ACC112 (cell line): ENCODE results near the gene USH1G.

Experiments
- H2AFZ ChIP-seq: fragments of 200-600 bp; sonication (generic); one replicate; pipeline ENCODE4 v1.6.0; 2017; ENCODE audit warnings: antibody characterized with exemption, low read length; ENCODE audit not compliant: unreplicated experiment
- H3K27ac ChIP-seq: fragments of 200-600 bp; sonication (generic); 2 replicates; pipeline ENCODE4 v1.5.1; 2014; ENCODE audit warnings: low read depth, mild to moderate bottlenecking, antibody characterized with exemption, low read length, moderate library complexity
- H3K27me3 ChIP-seq: fragments of 200-600 bp; sonication (generic); 2 replicates; pipeline ENCODE4 v1.6.1; 2014; ENCODE audit warnings: mild to moderate bottlenecking, antibody characterized with exemption, low read length, moderate library complexity, mixed read lengths; ENCODE audit not compliant: insufficient read depth
- H3K36me3 ChIP-seq: fragments of 200-600 bp; sonication (generic); 2 replicates; pipeline ENCODE4 v1.6.1; 2016; ENCODE audit warnings: mild to moderate bottlenecking, antibody characterized with exemption, low read length, moderate library complexity, mixed read lengths; ENCODE audit not compliant: insufficient read depth
- H3K4me1 ChIP-seq: fragments of 200-600 bp; sonication (generic); one replicate; pipeline ENCODE4 v1.6.1; 2016; ENCODE audit warnings: low read length, mixed read lengths; ENCODE audit not compliant: insufficient read depth, unreplicated experiment, control insufficient read depth
- H3K4me3 ChIP-seq: fragments of 200-600 bp; sonication (generic); 2 replicates; pipeline ENCODE4 v1.5.1; 2014; ENCODE audit warnings: mild to moderate bottlenecking, low read depth, low read length
- H3K79me2 ChIP-seq: fragments of 200-600 bp; sonication (generic); one replicate; pipeline ENCODE4 v1.6.0; 2016; ENCODE audit warnings: low read length; ENCODE audit not compliant: control insufficient read depth, unreplicated experiment, insufficient read depth

Gene USH1G

GRCh38 chr17:74939534-74939933 lies 16.5 kb upstream of the USH1G start:
- no peak overlapping the region for H3K4me3 ChIP-seq
- peaks cover 90% of the 10 kb centered on the region for H3K27me3 ChIP-seq
- no peak overlapping the region for H3K27ac ChIP-seq
- no peaks in the 10 kb centered on the region for H3K36me3 ChIP-seq
- no peaks in the 10 kb centered on the region for H3K79me2 ChIP-seq
- no peaks in the 10 kb centered on the region for H3K4me1 ChIP-seq
- no peak overlapping the region for H2AFZ ChIP-seq

DNA sequence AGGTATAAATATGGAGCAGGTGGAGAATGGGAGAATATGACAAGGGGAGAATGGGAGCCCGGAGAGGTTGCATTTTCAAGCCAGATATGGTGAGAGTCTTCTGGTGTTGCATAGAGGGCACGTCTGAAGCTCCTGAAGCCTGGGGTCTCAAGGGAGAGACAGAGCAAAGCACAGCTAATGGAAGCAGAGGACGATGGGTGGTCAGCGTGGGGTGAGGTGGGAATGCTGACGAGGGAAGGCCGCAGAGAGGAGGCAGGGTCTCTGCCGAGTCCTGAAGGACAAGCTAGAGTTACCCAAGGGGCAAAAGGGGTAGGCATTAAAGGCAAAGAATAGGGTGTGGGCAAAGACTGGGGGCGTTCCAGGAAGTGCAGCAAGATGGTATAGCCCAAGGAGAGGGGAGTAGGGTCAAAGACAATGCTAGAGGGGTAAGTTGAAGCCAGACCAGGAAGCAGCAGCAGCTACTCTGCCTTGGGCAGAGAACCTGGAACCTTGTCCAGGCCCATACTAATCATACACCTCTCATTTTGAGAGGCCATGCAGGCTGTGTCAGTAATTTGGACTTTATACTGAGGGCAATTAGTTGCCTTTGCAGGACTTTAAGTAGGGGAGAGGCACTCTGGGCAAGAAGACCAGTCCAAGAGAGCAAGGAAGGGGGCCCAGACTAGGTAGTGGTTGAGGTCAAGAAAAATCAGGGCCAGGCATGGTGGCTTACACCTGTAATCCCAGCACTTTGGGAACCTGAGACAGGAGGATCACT lies 15.3 kb upstream of the USH1G start:
- H3K79me2 ChIP-seq, result no peaks in the 10 kb centered on the region
- H3K36me3 ChIP-seq, result no peaks in the 10 kb centered on the region
- H3K4me3 ChIP-seq, result no peak overlapping the region
- H3K27me3 ChIP-seq, result peaks cover 92% of the 10 kb centered on the region
- no peak overlapping the region for H2AFZ ChIP-seq
- no peaks in the 10 kb centered on the region for H3K4me1 ChIP-seq
- H3K27ac ChIP-seq, result no peak overlapping the region

DNA sequence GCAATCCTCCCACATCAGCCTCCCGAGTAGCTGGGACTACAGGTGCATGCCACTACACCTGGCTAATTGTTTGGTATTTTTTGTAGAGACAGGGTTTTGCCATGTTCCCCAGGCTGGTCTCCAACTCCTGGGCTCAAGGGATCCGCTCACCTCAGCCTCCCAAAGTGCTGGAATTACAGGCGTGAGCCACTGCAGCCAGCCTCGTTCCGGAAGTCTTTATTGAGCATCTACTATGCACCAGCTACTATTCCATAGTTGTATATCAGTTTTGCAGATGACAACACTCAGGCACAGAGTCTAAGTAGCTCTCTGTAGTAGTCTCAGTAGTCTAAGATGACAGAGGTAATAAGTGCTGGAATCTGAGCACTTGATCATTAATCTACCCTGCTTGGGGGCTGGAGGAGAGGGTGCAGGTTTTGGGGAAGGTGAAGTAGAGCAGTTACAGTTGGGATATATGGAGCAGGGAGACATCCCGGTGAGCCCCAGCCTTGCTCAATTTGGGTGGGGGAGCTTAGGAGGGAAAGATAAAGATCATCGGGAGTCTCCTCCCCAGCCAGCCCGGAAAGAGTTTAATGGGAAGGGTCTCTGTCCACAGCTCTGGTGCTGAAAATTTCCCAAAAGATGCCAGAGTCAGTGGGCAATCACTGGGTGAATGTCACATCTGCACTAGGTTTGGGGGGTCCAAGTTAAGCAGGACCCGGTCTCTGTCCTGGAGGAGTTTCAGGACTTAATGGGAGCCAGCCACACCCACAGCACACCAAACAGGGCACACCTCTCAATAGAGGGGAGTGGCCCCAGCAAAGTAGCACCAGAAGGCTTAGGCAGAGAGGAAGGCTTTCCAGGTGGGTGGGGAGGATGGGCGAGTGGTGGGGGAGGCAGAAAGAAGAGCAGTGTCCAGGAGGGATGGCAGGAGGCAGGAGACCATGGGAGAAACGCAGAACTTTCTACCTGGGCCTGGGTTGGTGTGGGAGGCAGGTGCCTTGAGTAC lies 14.3 kb upstream of the USH1G start:
- H2AFZ ChIP-seq, result no peak overlapping the region
- H3K27me3 ChIP-seq, result peaks cover 94% of the 10 kb centered on the region
- no peaks in the 10 kb centered on the region for H3K79me2 ChIP-seq
- no peak overlapping the region for H3K27ac ChIP-seq
- H3K4me3 ChIP-seq, result no peak overlapping the region
- H3K36me3 ChIP-seq, result no peaks in the 10 kb centered on the region
- H3K4me1 ChIP-seq, result no peaks in the 10 kb centered on the region

GRCh38 chr17:74936470-74936799 lies 13.4 kb upstream of the USH1G start:
- Histone ChIP-seq H3K4me3 (no peak overlapping the region), H3K79me2 (no peaks in the 10 kb centered on the region), H3K4me1 (no peaks in the 10 kb centered on the region), H3K36me3 (no peaks in the 10 kb centered on the region), H3K27me3 (peaks cover 89% of the 10 kb centered on the region), H3K27ac (no peak overlapping the region), H2AFZ (no peak overlapping the region)

GRCh38 chr17:74935585-74936469 lies 12.8 kb upstream of the USH1G start, which contains the start of gene OTOP3:
Gene OTOP3 (plus strand): TSS chr17:74935898. CDS start chr17:74935922, 24 bp downstream.
- no peaks in the 10 kb centered on the region for H3K36me3 ChIP-seq
- peaks cover 88% of the 10 kb centered on the region for H3K27me3 ChIP-seq
- H3K27ac ChIP-seq, result no peak within 1 kb of the TSS
- no peak within 1 kb of the TSS for H3K4me3 ChIP-seq
- no peaks in the 10 kb centered on the region for H3K4me1 ChIP-seq
- no peaks in the 10 kb centered on the region for H3K79me2 ChIP-seq
- H2AFZ ChIP-seq, result no peak within 1 kb of the TSS

DNA sequence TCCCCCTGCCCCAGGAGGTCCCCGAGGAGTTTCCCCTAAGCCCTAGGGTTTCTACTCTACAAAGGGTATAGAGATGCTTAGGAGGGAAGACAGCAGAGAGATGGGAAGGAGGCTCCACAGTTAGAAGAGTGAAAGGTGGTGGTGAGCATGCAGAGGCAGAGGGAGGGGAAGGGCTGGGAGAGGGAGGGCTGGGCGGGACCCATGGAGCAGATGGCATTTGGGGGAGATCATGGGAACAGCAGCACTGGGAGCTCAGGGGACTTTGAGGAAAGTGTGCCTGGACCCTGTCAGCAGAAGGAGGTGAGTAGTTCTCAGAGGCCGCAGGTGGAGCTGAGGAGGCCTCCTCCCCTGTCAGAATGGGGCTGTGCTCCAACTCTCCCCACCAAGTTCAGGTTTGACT lies 12.0 kb upstream of the USH1G start:
- H3K27me3 ChIP-seq, result peaks cover 86% of the 10 kb centered on the region
- no peak overlapping the region for H3K27ac ChIP-seq
- no peak overlapping the region for H2AFZ ChIP-seq
- H3K79me2 ChIP-seq, result no peaks in the 10 kb centered on the region
- no peaks in the 10 kb centered on the region for H3K4me1 ChIP-seq
- H3K4me3 ChIP-seq, result no peak overlapping the region
- no peaks in the 10 kb centered on the region for H3K36me3 ChIP-seq

- no peaks in the 10 kb centered on the region for H3K36me3 ChIP-seq
- H3K4me1 ChIP-seq, result no peaks in the 10 kb centered on the region
- H3K27me3 ChIP-seq, result peaks cover 78% of the 10 kb centered on the region
- H3K4me3 ChIP-seq, result no peak overlapping the region
- H2AFZ ChIP-seq, result no peak overlapping the region
- H3K27ac ChIP-seq, result no peak overlapping the region
- H3K79me2 ChIP-seq, result no peaks in the 10 kb centered on the region
Measured at GRCh38 chr17:74930535-74931036, 7.5 kb upstream of the USH1G start.

DNA sequence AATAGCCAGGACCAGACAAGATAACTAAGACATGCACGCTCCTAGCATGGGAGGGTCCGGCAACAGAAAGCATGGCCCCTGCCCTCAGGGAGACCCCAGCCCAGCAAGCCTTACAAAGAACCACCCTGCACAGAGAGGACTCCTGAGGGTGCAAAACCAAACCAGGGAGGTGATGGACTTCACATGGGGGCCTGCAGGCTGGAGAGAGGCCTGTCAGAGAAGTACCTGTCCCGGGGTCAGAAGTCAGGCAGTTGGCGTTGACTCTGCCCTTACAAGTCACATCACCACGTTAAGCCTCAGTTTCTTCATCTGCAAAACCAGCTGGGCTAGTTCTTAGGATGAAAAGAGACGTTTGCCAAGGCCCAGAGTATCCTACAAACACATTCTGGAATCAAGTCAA lies 5.7 kb upstream of the USH1G start:
- H3K27ac ChIP-seq, result no peak overlapping the region
- H3K4me3 ChIP-seq, result no peak overlapping the region
- no peaks in the 10 kb centered on the region for H3K79me2 ChIP-seq
- peaks cover 78% of the 10 kb centered on the region for H3K27me3 ChIP-seq
- no peaks in the 10 kb centered on the region for H3K36me3 ChIP-seq
- no peak overlapping the region for H2AFZ ChIP-seq
- H3K4me1 ChIP-seq, result no peaks in the 10 kb centered on the region

- Histone ChIP-seq H3K79me2 (no peaks in the 10 kb centered on the region), H3K27me3 (peaks cover 86% of the 10 kb centered on the region), H3K36me3 (no peaks in the 10 kb centered on the region)
Measured at GRCh38 chr17:74925242-74925641, 2.2 kb upstream of the USH1G start.

More at GRCh38 chr17:74925242-74925641, 2.2 kb upstream of the USH1G start:
- Histone ChIP-seq H3K4me1 (no peaks in the 10 kb centered on the region), H3K4me3 (no peak overlapping the region), H3K27ac (no peak overlapping the region), H2AFZ (no peak overlapping the region)
